ENCODE data around the gene AP5B1.

- TF ChIP-seq CTCF (IDR thresholded peaks at IDR 0.05): no peak
- TF ChIP-seq POLR2A (IDR thresholded peaks at IDR 0.05): no peak
Measured at GRCh38 chr11:65741185-65741584, 39.6 kb downstream of the AP5B1 start.
